ENCODE results near the gene DCBLD1.
"Not testable (repeated sequence)": the region's sequence is repeated elsewhere in the genome, so short reads cannot be mapped to it uniquely, and the experiment has no call there.

The DCBLD1 gene

GRCh38 chr6:117451671-117452070, 30.8 kb upstream of the DCBLD1 start:
- Histone ChIP-seq H2AFZ (ENCODE audit: low read length, unreplicated experiment) (peak overlapping the region; percentile 95), H3K4me3 (ENCODE audit: low read depth, low read length) (no peak overlapping the region), H3K27ac (ENCODE audit: low read depth, low read length) (0 out of 2 replicates have a peak overlapping the region, but pooled peaks have one; percentile 10), H3K79me2 (ENCODE audit: control insufficient read depth, insufficient read depth, low read length, unreplicated experiment) (no peaks in the 10 kb centered on the region), H3K36me3 (ENCODE audit: insufficient read depth, low read length) (no peaks in the 10 kb centered on the region), H3K27me3 (ENCODE audit: insufficient read depth, low read length) (no peaks in the 10 kb centered on the region), H3K4me1 (ENCODE audit: control insufficient read depth, insufficient read depth, low read length, unreplicated experiment) (peaks cover 47% of the 10 kb centered on the region)

- H3K4me3 ChIP-seq (ENCODE audit: low read depth, low read length) = no peak overlapping the region
- no peaks in the 10 kb centered on the region for H3K27me3 ChIP-seq (ENCODE audit: insufficient read depth, low read length)
- H3K36me3 ChIP-seq (ENCODE audit: insufficient read depth, low read length) = no peaks in the 10 kb centered on the region
- no peaks in the 10 kb centered on the region for H3K79me2 ChIP-seq (ENCODE audit: control insufficient read depth, insufficient read depth, low read length, unreplicated experiment)
- no peak overlapping the region for H2AFZ ChIP-seq (ENCODE audit: low read length, unreplicated experiment)
- no peak overlapping the region for H3K27ac ChIP-seq (ENCODE audit: low read depth, low read length)
- peaks cover 9% of the 10 kb centered on the region for H3K4me1 ChIP-seq (ENCODE audit: control insufficient read depth, insufficient read depth, low read length, unreplicated experiment)
These were observed 26.2 kb upstream of the DCBLD1 start for GRCh38 chr6:117456250-117456649.

- H2AFZ ChIP-seq (ENCODE audit: low read length, unreplicated experiment) = no peak overlapping the region
- no peaks in the 10 kb centered on the region for H3K36me3 ChIP-seq (ENCODE audit: insufficient read depth, low read length)
- H3K4me3 ChIP-seq (ENCODE audit: low read depth, low read length) = no peak overlapping the region
- peaks cover 2% of the 10 kb centered on the region for H3K4me1 ChIP-seq (ENCODE audit: control insufficient read depth, insufficient read depth, low read length, unreplicated experiment)
- H3K27ac ChIP-seq (ENCODE audit: low read depth, low read length) = no peak overlapping the region
- H3K79me2 ChIP-seq (ENCODE audit: control insufficient read depth, insufficient read depth, low read length, unreplicated experiment) = no peaks in the 10 kb centered on the region
- H3K27me3 ChIP-seq (ENCODE audit: insufficient read depth, low read length) = no peaks in the 10 kb centered on the region
These were observed 25.5 kb upstream of the DCBLD1 start for GRCh38 chr6:117456998-117457397.

GRCh38 chr6:117459204-117459944, 23.1 kb upstream of the DCBLD1 start:
- H3K4me1 ChIP-seq (ENCODE audit: control insufficient read depth, insufficient read depth, low read length, unreplicated experiment) = peaks cover 9% of the 10 kb centered on the region
- H3K27ac ChIP-seq (ENCODE audit: low read depth, low read length) = no peak overlapping the region
- no peaks in the 10 kb centered on the region for H3K27me3 ChIP-seq (ENCODE audit: insufficient read depth, low read length)
- H3K4me3 ChIP-seq (ENCODE audit: low read depth, low read length) = no peak overlapping the region
- H2AFZ ChIP-seq (ENCODE audit: low read length, unreplicated experiment) = no peak overlapping the region
- no peaks in the 10 kb centered on the region for H3K36me3 ChIP-seq (ENCODE audit: insufficient read depth, low read length)
- H3K79me2 ChIP-seq (ENCODE audit: control insufficient read depth, insufficient read depth, low read length, unreplicated experiment) = no peaks in the 10 kb centered on the region

GRCh38 chr6:117463762-117464665, 18.5 kb upstream of the DCBLD1 start:
- Histone ChIP-seq H3K27ac (ENCODE audit: low read depth, low read length) (peak overlapping the region; percentile 67), H3K27me3 (ENCODE audit: insufficient read depth, low read length) (no peaks in the 10 kb centered on the region), H3K36me3 (ENCODE audit: insufficient read depth, low read length) (no peaks in the 10 kb centered on the region), H3K79me2 (ENCODE audit: control insufficient read depth, insufficient read depth, low read length, unreplicated experiment) (no peaks in the 10 kb centered on the region), H3K4me3 (ENCODE audit: low read depth, low read length) (peak overlapping the region; percentile 66), H2AFZ (ENCODE audit: low read length, unreplicated experiment) (peak overlapping the region; percentile 13), H3K4me1 (ENCODE audit: control insufficient read depth, insufficient read depth, low read length, unreplicated experiment) (peaks cover 24% of the 10 kb centered on the region)

- Histone ChIP-seq H3K27ac (ENCODE audit: low read depth, low read length) (peak overlapping the region; percentile 67), H3K4me1 (ENCODE audit: control insufficient read depth, insufficient read depth, low read length, unreplicated experiment) (peaks cover 24% of the 10 kb centered on the region), H3K36me3 (ENCODE audit: insufficient read depth, low read length) (no peaks in the 10 kb centered on the region), H3K27me3 (ENCODE audit: insufficient read depth, low read length) (no peaks in the 10 kb centered on the region), H3K79me2 (ENCODE audit: control insufficient read depth, insufficient read depth, low read length, unreplicated experiment) (no peaks in the 10 kb centered on the region), H3K4me3 (ENCODE audit: low read depth, low read length) (no peak overlapping the region), H2AFZ (ENCODE audit: low read length, unreplicated experiment) (no peak overlapping the region)
These were observed 17.8 kb upstream of the DCBLD1 start for GRCh38 chr6:117464700-117465099.

GRCh38 chr6:117465691-117466090, 16.8 kb upstream of the DCBLD1 start:
- H2AFZ ChIP-seq (ENCODE audit: low read length, unreplicated experiment) = no peak overlapping the region
- no peaks in the 10 kb centered on the region for H3K27me3 ChIP-seq (ENCODE audit: insufficient read depth, low read length)
- no peak overlapping the region for H3K4me3 ChIP-seq (ENCODE audit: low read depth, low read length)
- no peaks in the 10 kb centered on the region for H3K36me3 ChIP-seq (ENCODE audit: insufficient read depth, low read length)
- H3K79me2 ChIP-seq (ENCODE audit: control insufficient read depth, insufficient read depth, low read length, unreplicated experiment) = no peaks in the 10 kb centered on the region
- H3K27ac ChIP-seq (ENCODE audit: low read depth, low read length) = no peak overlapping the region
- peaks cover 24% of the 10 kb centered on the region for H3K4me1 ChIP-seq (ENCODE audit: control insufficient read depth, insufficient read depth, low read length, unreplicated experiment)

GRCh38 chr6:117467876-117468275, 14.6 kb upstream of the DCBLD1 start:
- Histone ChIP-seq H2AFZ (ENCODE audit: low read length, unreplicated experiment) (no peak overlapping the region), H3K36me3 (ENCODE audit: insufficient read depth, low read length) (no peaks in the 10 kb centered on the region), H3K27me3 (ENCODE audit: insufficient read depth, low read length) (no peaks in the 10 kb centered on the region), H3K27ac (ENCODE audit: low read depth, low read length) (no peak overlapping the region), H3K4me3 (ENCODE audit: low read depth, low read length) (no peak overlapping the region), H3K4me1 (ENCODE audit: control insufficient read depth, insufficient read depth, low read length, unreplicated experiment) (peaks cover 24% of the 10 kb centered on the region), H3K79me2 (ENCODE audit: control insufficient read depth, insufficient read depth, low read length, unreplicated experiment) (no peaks in the 10 kb centered on the region)

GRCh38 chr6:117468527-117468926, 13.9 kb upstream of the DCBLD1 start:
- peaks cover 22% of the 10 kb centered on the region for H3K4me1 ChIP-seq (ENCODE audit: control insufficient read depth, insufficient read depth, low read length, unreplicated experiment)
- H3K4me3 ChIP-seq (ENCODE audit: low read depth, low read length); H3K27me3 ChIP-seq (ENCODE audit: insufficient read depth, low read length); H3K79me2 ChIP-seq (ENCODE audit: control insufficient read depth, insufficient read depth, low read length, unreplicated experiment); H2AFZ ChIP-seq (ENCODE audit: low read length, unreplicated experiment); H3K36me3 ChIP-seq (ENCODE audit: insufficient read depth, low read length); H3K27ac ChIP-seq (ENCODE audit: low read depth, low read length): not testable (repeated sequence)

GRCh38 chr6:117469356-117469755, 13.1 kb upstream of the DCBLD1 start:
- Histone ChIP-seq H2AFZ (ENCODE audit: low read length, unreplicated experiment) (no peak overlapping the region), H3K27ac (ENCODE audit: low read depth, low read length) (no peak overlapping the region), H3K79me2 (ENCODE audit: control insufficient read depth, insufficient read depth, low read length, unreplicated experiment) (no peaks in the 10 kb centered on the region), H3K36me3 (ENCODE audit: insufficient read depth, low read length) (no peaks in the 10 kb centered on the region), H3K27me3 (ENCODE audit: insufficient read depth, low read length) (no peaks in the 10 kb centered on the region), H3K4me1 (ENCODE audit: control insufficient read depth, insufficient read depth, low read length, unreplicated experiment) (peaks cover 16% of the 10 kb centered on the region), H3K4me3 (ENCODE audit: low read depth, low read length) (no peak overlapping the region)
